ENCODE results near the gene BHLHE23.

The BHLHE23 gene

GRCh38 chr20:62991863-62992262, 14.9 kb downstream of the BHLHE23 start:
- DNase-seq, result no peak
- Histone ChIP-seq H3K9me3 (ENCODE audit: severe bottlenecking) (no peaks in the 10 kb centered on the region), H3K27ac (peak overlapping the region; percentile 44), H3K27me3 (ENCODE audit: insufficient read depth, low read depth, severe bottlenecking) (no peaks in the 10 kb centered on the region), H3K36me3 (no peaks in the 10 kb centered on the region), H3K4me3 (ENCODE audit: low read depth, low read length) (no peak overlapping the region)
- TF ChIP-seq CTCF (IDR thresholded peaks at IDR 0.05; ENCODE audit: low read depth, low read length), result no peak

- H3K36me3 ChIP-seq, result no peaks in the 10 kb centered on the region
- H3K27me3 ChIP-seq (ENCODE audit: insufficient read depth, low read depth, severe bottlenecking), result no peaks in the 10 kb centered on the region
- TF ChIP-seq CTCF (IDR thresholded peaks at IDR 0.05; ENCODE audit: low read depth, low read length), result no peak
- H3K27ac ChIP-seq, result peak overlapping the region; percentile 44
- H3K4me3 ChIP-seq (ENCODE audit: low read depth, low read length), result no peak overlapping the region
- no peaks in the 10 kb centered on the region for H3K9me3 ChIP-seq (ENCODE audit: severe bottlenecking)
- DNase-seq, result no peak
These were observed 15.5 kb downstream of the BHLHE23 start for GRCh38 chr20:62991196-62991807.

GRCh38 chr20:62990306-62990825, 16.4 kb downstream of the BHLHE23 start:
- Histone ChIP-seq H3K4me3 (ENCODE audit: low read depth, low read length) (no peak overlapping the region), H3K36me3 (no peaks in the 10 kb centered on the region), H3K27ac (no peak overlapping the region), H3K27me3 (ENCODE audit: insufficient read depth, low read depth, severe bottlenecking) (no peaks in the 10 kb centered on the region), H3K9me3 (ENCODE audit: severe bottlenecking) (no peaks in the 10 kb centered on the region)
- no peak for TF ChIP-seq CTCF (IDR thresholded peaks at IDR 0.05; ENCODE audit: low read depth, low read length)
- no peak for DNase-seq

- H3K27me3 ChIP-seq (ENCODE audit: insufficient read depth, low read depth, severe bottlenecking), result no peaks in the 10 kb centered on the region
- TF ChIP-seq CTCF (IDR thresholded peaks at IDR 0.05; ENCODE audit: low read depth, low read length), result no peak
- no peak overlapping the region for H3K4me3 ChIP-seq (ENCODE audit: low read depth, low read length)
- H3K27ac ChIP-seq, result no peak overlapping the region
- no peak for DNase-seq
- H3K36me3 ChIP-seq, result no peaks in the 10 kb centered on the region
- no peaks in the 10 kb centered on the region for H3K9me3 ChIP-seq (ENCODE audit: severe bottlenecking)
These were observed 17.6 kb downstream of the BHLHE23 start for GRCh38 chr20:62989201-62989601.

GRCh38 chr20:62987114-62987513, 19.6 kb downstream of the BHLHE23 start:
- no peaks in the 10 kb centered on the region for H3K36me3 ChIP-seq
- DNase-seq, result no peak
- H3K9me3 ChIP-seq (ENCODE audit: severe bottlenecking), result no peaks in the 10 kb centered on the region
- no peaks in the 10 kb centered on the region for H3K27me3 ChIP-seq (ENCODE audit: insufficient read depth, low read depth, severe bottlenecking)
- no peak overlapping the region for H3K27ac ChIP-seq
- TF ChIP-seq CTCF (IDR thresholded peaks at IDR 0.05; ENCODE audit: low read depth, low read length), result no peak
- no peak overlapping the region for H3K4me3 ChIP-seq (ENCODE audit: low read depth, low read length)
